ENCODE data around the gene LAMA4. TPM values are rescaled to one million over a fixed set of nuclear protein-coding genes. Genes with fewer than 3 reads are reported as not detected.

The LAMA4 gene
- total and polyA plus RNA-seq, 4 donors, result 2.1 to 6.0 (median 3.5) TPM

- peaks cover 0 to 15% (median 4%) of the 10 kb centered on the region in 4 donors for H3K4me1 ChIP-seq (ENCODE audit: control insufficient read depth in 4 of 4, insufficient read depth in 4 of 4, low read length in 3 of 4)
- H3K9me3 ChIP-seq (ENCODE audit: control insufficient read depth in 4 of 4, low read length in 3 of 4), result no peaks in the 10 kb centered on the region
- H3K27ac ChIP-seq (ENCODE audit: low read depth in 1 of 2, low read length in 2 of 2), result no peak overlapping the region
- H3K36me3 ChIP-seq (ENCODE audit: control insufficient read depth in 4 of 4, insufficient read depth in 3 of 4, low read depth in 1 of 4, low read length in 3 of 4), result no peaks in the 10 kb centered on the region
- no peak for DNase-seq (ENCODE audit: low spot score)
- no peak overlapping the region for H3K4me3 ChIP-seq (ENCODE audit: low read depth in 1 of 3, low read length in 3 of 3)
- no peak overlapping the region for H3K9ac ChIP-seq (ENCODE audit: low read depth in 1 of 2, low read length in 2 of 2)
- no peaks in the 10 kb centered on the region for H3K27me3 ChIP-seq (ENCODE audit: control insufficient read depth in 4 of 4, insufficient read depth in 4 of 4, low read length in 3 of 4)
- WGBS, result 82% methylated on average over 5 of the region's 5 CpGs
- TF ChIP-seq REST (IDR thresholded peaks at IDR 0.05) (no peak), NR2F2 (IDR thresholded peaks at IDR 0.05) (no peak), FOXA2 (IDR thresholded peaks at IDR 0.05) (no peak), SP1 (IDR thresholded peaks at IDR 0.05) (no peak), TAF1 (conservative IDR thresholded peaks at IDR 0.05) (no peak), CTCF (IDR thresholded peaks at IDR 0.05; ENCODE audit: low read depth, low read length, missing input control) (no peak), RXRA (IDR thresholded peaks at IDR 0.05) (no peak), GABPA (IDR thresholded peaks at IDR 0.05 in 1 of 2, conservative IDR thresholded peaks at IDR 0.05 in 1 of 2) (no peak), EGR1 (IDR thresholded peaks at IDR 0.05; ENCODE audit: low read depth in 2 of 2) (no peak), YY1 (IDR thresholded peaks at IDR 0.05) (no peak), ATF3 (IDR thresholded peaks at IDR 0.05) (no peak), MAX (IDR thresholded peaks at IDR 0.05) (no peak), RAD21 (IDR thresholded peaks at IDR 0.05) (no peak), FOXA1 (IDR thresholded peaks at IDR 0.05) (no peak), ZBTB33 (IDR thresholded peaks at IDR 0.05) (no peak), JUND (IDR thresholded peaks at IDR 0.05) (no peak), HNF4A (conservative IDR thresholded peaks at IDR 0.05) (no peak)
These were observed 19.8 kb downstream of the LAMA4 start for GRCh38 chr6:112234601-112235000.

- Histone ChIP-seq H3K4me1 (ENCODE audit: control insufficient read depth in 4 of 4, insufficient read depth in 4 of 4, low read length in 3 of 4) (peaks cover 0 to 15% (median 4%) of the 10 kb centered on the region in 4 donors), H3K27ac (ENCODE audit: low read depth in 1 of 2, low read length in 2 of 2) (no peak overlapping the region), H3K27me3 (ENCODE audit: control insufficient read depth in 4 of 4, insufficient read depth in 4 of 4, low read length in 3 of 4) (no peaks in the 10 kb centered on the region), H3K36me3 (ENCODE audit: control insufficient read depth in 4 of 4, insufficient read depth in 3 of 4, low read depth in 1 of 4, low read length in 3 of 4) (no peaks in the 10 kb centered on the region), H3K9ac (ENCODE audit: low read depth in 1 of 2, low read length in 2 of 2) (no peak overlapping the region), H3K9me3 (ENCODE audit: control insufficient read depth in 4 of 4, low read length in 3 of 4) (no peaks in the 10 kb centered on the region), H3K4me3 (ENCODE audit: low read depth in 1 of 3, low read length in 3 of 3) (no peak overlapping the region)
- WGBS, result 85% methylated on average over 3 of the region's 3 CpGs
- TF ChIP-seq JUND (IDR thresholded peaks at IDR 0.05) (no peak), YY1 (IDR thresholded peaks at IDR 0.05) (no peak), GABPA (IDR thresholded peaks at IDR 0.05 in 1 of 2, conservative IDR thresholded peaks at IDR 0.05 in 1 of 2) (no peak), TAF1 (conservative IDR thresholded peaks at IDR 0.05) (no peak), FOXA2 (IDR thresholded peaks at IDR 0.05) (no peak), CTCF (IDR thresholded peaks at IDR 0.05; ENCODE audit: low read depth, low read length, missing input control) (no peak)
- no peak for DNase-seq (ENCODE audit: low spot score)
These were observed 20.5 kb downstream of the LAMA4 start for GRCh38 chr6:112233847-112234246.

Data from liver (tissue), 9 donors.